ENCODE measurements around the gene ATAD1. TPM values are rescaled to one million over a fixed set of nuclear protein-coding genes. Genes with fewer than 3 reads are reported as not detected.
"Not testable (repeated sequence)": the region's sequence is repeated elsewhere in the genome, so short reads cannot be mapped to it uniquely, and the experiment has no call there.

Gene ATAD1
- total and polyA plus RNA-seq, 8 donors = 3.6 to 23.4 (median 16.0) TPM

DNA sequence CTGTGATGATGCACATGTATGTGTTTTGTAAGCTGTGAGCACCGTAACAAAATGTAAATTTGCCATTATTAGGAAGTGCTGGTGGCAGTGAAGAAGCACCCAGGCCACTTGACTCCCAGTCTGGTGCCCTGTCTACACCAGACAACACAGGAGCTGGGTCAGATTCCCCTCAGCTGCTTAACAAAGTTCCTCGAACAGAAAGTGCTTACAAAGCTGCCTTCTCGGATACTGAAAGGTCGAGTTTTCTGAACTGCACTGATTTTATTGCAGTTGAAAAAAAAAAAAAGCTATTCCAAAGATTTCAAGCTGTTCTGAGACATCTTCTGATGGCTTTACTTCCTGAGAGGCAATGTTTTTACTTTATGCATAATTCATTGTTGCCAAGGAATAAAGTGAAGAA is 71.1 kb downstream of the ATAD1 start:
- ATAC-seq = no peak

GRCh38 chr10:87744606-87745005 is 73.4 kb downstream of the ATAD1 start:
- peaks cover 0 to 16% (median 0%) of the 10 kb centered on the region in 3 donors for H3K36me3 ChIP-seq

More for the DNA sequence above, 71.1 kb downstream of the ATAD1 start:
- 74 to 79% methylated on average over 4 of the region's 4 CpGs for WGBS, 2 donors
- DNase-seq (no peak), FAIRE-seq (no peak)
- no peak overlapping the region for H3K4me3 ChIP-seq
- no peaks in the 10 kb centered on the region for H3K4me1 ChIP-seq
- no peak overlapping the region for H3K27ac ChIP-seq
- no peaks in the 10 kb centered on the region for H3K27me3 ChIP-seq
- intact Hi-C loops (cut with DNase I) = no loop called here
- H3K9me3 ChIP-seq = no peaks in the 10 kb centered on the region
- peaks cover 0 to 16% (median 0%) of the 10 kb centered on the region in 3 donors for H3K36me3 ChIP-seq
- TF ChIP-seq CTCF (IDR thresholded peaks at IDR 0.05) = no peak

GRCh38 chr10:87742992-87743610 is 74.9 kb downstream of the ATAD1 start:
- H3K27me3 ChIP-seq; intact Hi-C loops (cut with DNase I); H3K9me3 ChIP-seq; H3K27ac ChIP-seq; H3K4me3 ChIP-seq; FAIRE-seq: not testable (repeated sequence)
- ATAC-seq (peak in 2 of 4 donors; percentile 20 to 31), DNase-seq (peak in 1 of 6 donors; percentile 24)
- peaks cover 0 to 16% (median 0%) of the 10 kb centered on the region in 3 donors for H3K36me3 ChIP-seq
- 94 to 96% methylated on average over 18 of the region's 18 CpGs for WGBS, 2 donors
- peaks cover 6 to 14% (median 7%) of the 10 kb centered on the region in 3 donors for H3K4me1 ChIP-seq

More at GRCh38 chr10:87744606-87745005, 73.4 kb downstream of the ATAD1 start:
- Histone ChIP-seq H3K27me3 (no peaks in the 10 kb centered on the region), H3K4me3 (no peak overlapping the region), H3K27ac (no peak overlapping the region), H3K9me3 (no peaks in the 10 kb centered on the region), H3K4me1 (peaks cover 5 to 14% (median 7%) of the 10 kb centered on the region in 3 donors)
- ATAC-seq (no peak), FAIRE-seq (no peak), DNase-seq (no peak)
- WGBS, 2 donors = 85 to 88% methylated on average over 2 of the region's 2 CpGs
- TF ChIP-seq CTCF (IDR thresholded peaks at IDR 0.05) = no peak
- intact Hi-C loops (cut with DNase I) = no loop called here

- Histone ChIP-seq H3K4me3 (no peak overlapping the region), H3K27me3 (no peaks in the 10 kb centered on the region), H3K36me3 (peaks cover 0 to 16% (median 0%) of the 10 kb centered on the region in 3 donors), H3K9me3 (no peaks in the 10 kb centered on the region), H3K4me1 (peaks cover 6 to 14% (median 7%) of the 10 kb centered on the region in 3 donors), H3K27ac (no peak overlapping the region)
- DNase-seq (no peak), FAIRE-seq (no peak), ATAC-seq (peak; percentile 79 to 90 (median 85))
- no peak for TF ChIP-seq CTCF (IDR thresholded peaks at IDR 0.05)
- intact Hi-C loops (cut with DNase I) = no loop called here
Measured at GRCh38 chr10:87740254-87740655, 77.8 kb downstream of the ATAD1 start.

- WGBS, 2 donors = 74 to 78% methylated on average over 4 of the region's 4 CpGs
- ATAC-seq = no peak
- no peaks in the 10 kb centered on the region for H3K9me3 ChIP-seq
- H3K36me3 ChIP-seq = peaks cover 0 to 13% (median 0%) of the 10 kb centered on the region in 3 donors
- peaks cover 6 to 14% (median 7%) of the 10 kb centered on the region in 3 donors for H3K4me1 ChIP-seq
- DNase-seq = no peak
- no peak overlapping the region for H3K27ac ChIP-seq
- no peak for FAIRE-seq
- intact Hi-C loops (cut with DNase I) = loop anchor here in 1 of 3 donors (5.0 to 10.0 kb wide), 2 partner anchors 82 to 205 kb away; partner anchors contain the start of gene PAPSS2
- no peaks in the 10 kb centered on the region for H3K27me3 ChIP-seq
- no peak for TF ChIP-seq CTCF (IDR thresholded peaks at IDR 0.05)
- no peak overlapping the region for H3K4me3 ChIP-seq
Measured at GRCh38 chr10:87739703-87740102, 78.3 kb downstream of the ATAD1 start.

- not testable (repeated sequence) for H3K9me3 ChIP-seq, ATAC-seq, DNase-seq, H3K4me3 ChIP-seq, H3K36me3 ChIP-seq, H3K27ac ChIP-seq, H3K27me3 ChIP-seq, FAIRE-seq
- peaks cover 6 to 14% (median 7%) of the 10 kb centered on the region in 3 donors for H3K4me1 ChIP-seq
- WGBS, 2 donors = 97 to 100% methylated on average over 1 of the region's 1 CpG
- intact Hi-C loops (cut with DNase I) = loop anchor here in 1 of 3 donors (5.0 to 10.0 kb wide), 2 partner anchors 81 to 203 kb away; partner anchors contain the start of gene PAPSS2
Measured at GRCh38 chr10:87738253-87738652, 79.8 kb downstream of the ATAD1 start.
